DND-41 (cell line): ENCODE data around the gene IGFBP6.
A peak's percentile ranks its signal among the peaks of the same experiment; 100 is the strongest.

Experiments used
- ATAC-seq: fragments of 200-7000 bp; cut with Tn5 transposase; 3 replicates; pipeline ENCODE4 v1.9.1; 2021; ENCODE audit warnings: low read depth; ENCODE audit not compliant: insufficient read depth
- DNase-seq: peaks from one replicate; pipeline ENCODE4 v3.0.0-alpha.2; 2020
- H2AFZ ChIP-seq: 2 replicates; pipeline ENCODE4 v1.6.0; 2012; ENCODE audit warnings: low read depth, low read length
- H3K27ac ChIP-seq: 2 replicates; pipeline ENCODE4 v1.5.1; 2012; ENCODE audit warnings: low read length, inconsistent platforms
- H3K27me3 ChIP-seq: fragments of 200-600 bp; sonication (generic); 2 replicates; pipeline ENCODE4 v1.6.0; 2012; ENCODE audit warnings: low read length, mild to moderate bottlenecking, inconsistent platforms; ENCODE audit not compliant: insufficient read depth, poor library complexity
- H3K36me3 ChIP-seq: 2 replicates; pipeline ENCODE4 v1.5.1; 2012; ENCODE audit warnings: low read length, inconsistent platforms; ENCODE audit not compliant: insufficient read depth
- H3K4me1 ChIP-seq: 2 replicates; pipeline ENCODE4 v1.5.1; 2012; ENCODE audit warnings: mild to moderate bottlenecking, low read length; ENCODE audit not compliant: insufficient read depth
- H3K4me2 ChIP-seq: 2 replicates; pipeline ENCODE4 v1.6.0; 2012; ENCODE audit warnings: mild to moderate bottlenecking, moderate library complexity, low read length, inconsistent platforms; ENCODE audit not compliant: insufficient read depth
- H3K4me3 ChIP-seq, 2 experiments: fragments of 200-600 bp in 1 of 2; shearing (Covaris generic) in 1 of 2; 2 replicates each; pipeline ENCODE4 v1.5.1; 2012 to 2016; ENCODE audit warnings: inconsistent platforms in 2 of 2, low read length in 2 of 2, mild to moderate bottlenecking in 2 of 2, low read depth in 1 of 2, moderate library complexity in 1 of 2
- H3K79me2 ChIP-seq: 2 replicates; pipeline ENCODE4 v1.6.0; 2012; ENCODE audit warnings: low read length, inconsistent platforms; ENCODE audit not compliant: insufficient read depth
- H3K9ac ChIP-seq: 2 replicates; pipeline ENCODE4 v1.6.0; 2012; ENCODE audit warnings: low read depth, mild to moderate bottlenecking, inconsistent platforms, low read length, moderate library complexity
- H3K9me3 ChIP-seq: 2 replicates; pipeline ENCODE4 v1.5.1; 2012; ENCODE audit warnings: low read length, moderate library complexity, mild to moderate bottlenecking, inconsistent platforms; ENCODE audit not compliant: insufficient read depth, severe bottlenecking
- H4K20me1 ChIP-seq: 2 replicates; pipeline ENCODE4 v1.6.0; 2012; ENCODE audit warnings: low read length; ENCODE audit not compliant: insufficient read depth
- CTCF ChIP-seq: IDR thresholded peaks from 2 replicates; pipeline ENCODE4 v1.5.1; 2012; ENCODE audit warnings: borderline replicate concordance, low read length, moderate library complexity, mild to moderate bottlenecking; ENCODE audit not compliant: poor library complexity, severe bottlenecking; ENCODE audit errors: extremely low read depth
- EZH2 ChIP-seq: IDR thresholded peaks from 3 replicates; pipeline ENCODE4 v1.6.1; 2012; ENCODE audit warnings: borderline replicate concordance, low read depth, mild to moderate bottlenecking, moderate library complexity, low read length, inconsistent platforms; ENCODE audit not compliant: severe bottlenecking

IGFBP6 gene

GRCh38 chr12:53065975-53066931 is 31.2 kb upstream of the IGFBP6 start:
- H2AFZ ChIP-seq = no peak overlapping the region
- H3K4me2 ChIP-seq = no peak overlapping the region
- H3K4me1 ChIP-seq = no peaks in the 10 kb centered on the region
- peaks cover 4% of the 10 kb centered on the region; the same call in 1 of the 2 replicates for H4K20me1 ChIP-seq
- H3K4me3 ChIP-seq = no peak overlapping the region
- H3K36me3 ChIP-seq = peaks cover 38% of the 10 kb centered on the region
- H3K27ac ChIP-seq = no peak overlapping the region
- H3K9me3 ChIP-seq = no peaks in the 10 kb centered on the region
- no peak for TF ChIP-seq EZH2
- peak; percentile 88 for TF ChIP-seq CTCF
- ATAC-seq (peak; percentile 75), DNase-seq (peak; percentile 60)
- no peaks in the 10 kb centered on the region for H3K27me3 ChIP-seq
- no peak overlapping the region for H3K9ac ChIP-seq
- no peaks in the 10 kb centered on the region for H3K79me2 ChIP-seq

DNA sequence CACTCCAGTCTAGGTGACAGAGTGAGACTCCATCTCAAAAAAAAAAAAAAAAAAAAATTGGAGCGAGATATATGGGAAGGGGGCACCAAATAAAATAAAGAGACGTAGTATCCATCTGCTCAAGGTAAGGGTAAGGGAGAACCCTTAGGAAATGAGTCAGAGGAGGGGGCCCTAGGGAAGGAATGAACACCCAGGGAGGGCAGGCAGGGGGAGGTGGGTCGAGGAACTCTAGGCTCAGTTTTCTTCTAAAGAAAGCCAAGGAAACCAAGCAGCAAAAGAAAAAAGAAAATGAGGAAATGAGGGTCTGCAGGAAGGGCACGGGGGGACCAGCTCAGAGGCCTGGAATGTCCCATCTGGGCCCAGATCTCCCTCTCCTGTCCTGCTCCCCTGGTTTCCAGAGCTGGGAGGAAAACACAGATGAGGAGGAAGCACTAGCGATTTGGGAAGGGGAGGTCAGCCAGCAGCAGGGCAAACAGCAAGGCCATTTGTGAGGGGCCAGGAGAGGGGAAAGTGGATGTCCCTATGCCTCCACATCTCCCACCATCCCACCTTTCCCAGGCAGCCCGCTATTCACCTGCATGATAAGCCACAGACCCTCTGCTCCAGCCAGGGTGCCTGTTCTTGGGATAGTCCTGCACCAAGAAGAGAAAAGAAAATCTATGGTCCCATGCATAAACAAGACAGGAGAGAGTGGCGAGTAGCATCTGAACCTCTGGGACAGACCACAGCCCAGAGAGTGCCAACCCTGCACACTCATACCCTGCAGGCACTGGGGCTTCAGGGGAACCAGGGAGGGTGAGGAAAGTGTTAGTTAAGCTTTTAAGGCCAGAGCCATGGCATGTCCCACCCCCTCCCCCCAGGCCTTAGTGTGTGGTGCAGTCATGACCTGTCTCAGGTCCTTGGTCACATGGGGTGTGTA is 30.1 kb upstream of the IGFBP6 start:
- H3K27ac ChIP-seq = no peak overlapping the region
- ATAC-seq = no peak

GRCh38 chr12:53067993-53068770 is 29.3 kb upstream of the IGFBP6 start:
- TF ChIP-seq CTCF (no peak), EZH2 (no peak)
- no peak overlapping the region for H3K9ac ChIP-seq
- H3K27ac ChIP-seq = no peak overlapping the region
- no peak overlapping the region for H3K4me2 ChIP-seq
- no peaks in the 10 kb centered on the region for H3K9me3 ChIP-seq
- no peaks in the 10 kb centered on the region for H3K4me1 ChIP-seq
- no peak overlapping the region for H3K4me3 ChIP-seq
- H2AFZ ChIP-seq = no peak overlapping the region
- no peaks in the 10 kb centered on the region for H3K27me3 ChIP-seq
- peaks cover 4% of the 10 kb centered on the region; the same call in 1 of the 2 replicates for H4K20me1 ChIP-seq
- DNase-seq (no peak), ATAC-seq (no peak)
- H3K36me3 ChIP-seq = peaks cover 46% of the 10 kb centered on the region
- no peaks in the 10 kb centered on the region for H3K79me2 ChIP-seq

More for the DNA sequence above, 30.1 kb upstream of the IGFBP6 start:
- Histone ChIP-seq H2AFZ (no peak overlapping the region), H3K4me2 (no peak overlapping the region), H3K36me3 (peaks cover 40% of the 10 kb centered on the region), H3K79me2 (no peaks in the 10 kb centered on the region), H3K27me3 (no peaks in the 10 kb centered on the region), H3K9me3 (no peaks in the 10 kb centered on the region), H3K4me1 (no peaks in the 10 kb centered on the region), H3K4me3 (no peak overlapping the region), H3K9ac (no peak overlapping the region), H4K20me1 (peaks cover 4% of the 10 kb centered on the region; the same call in 1 of the 2 replicates)
- no peak for TF ChIP-seq EZH2
- DNase-seq = no peak
